HG02943 (cell line): ENCODE results near the gene ZBTB24.
"Not testable (repeated sequence)": the region's sequence is repeated elsewhere in the genome, so short reads cannot be mapped to it uniquely, and the experiment has no call there.

ENCODE experiments used
- ATAC-seq: cut with Tn5 transposase; IDR thresholded peaks from one replicate; pipeline ENCODE4 v1.9.1; 2021; ENCODE audit warnings: mild to moderate bottlenecking, low read depth, moderate library complexity; ENCODE audit not compliant: unreplicated experiment

The ZBTB24 gene

DNA sequence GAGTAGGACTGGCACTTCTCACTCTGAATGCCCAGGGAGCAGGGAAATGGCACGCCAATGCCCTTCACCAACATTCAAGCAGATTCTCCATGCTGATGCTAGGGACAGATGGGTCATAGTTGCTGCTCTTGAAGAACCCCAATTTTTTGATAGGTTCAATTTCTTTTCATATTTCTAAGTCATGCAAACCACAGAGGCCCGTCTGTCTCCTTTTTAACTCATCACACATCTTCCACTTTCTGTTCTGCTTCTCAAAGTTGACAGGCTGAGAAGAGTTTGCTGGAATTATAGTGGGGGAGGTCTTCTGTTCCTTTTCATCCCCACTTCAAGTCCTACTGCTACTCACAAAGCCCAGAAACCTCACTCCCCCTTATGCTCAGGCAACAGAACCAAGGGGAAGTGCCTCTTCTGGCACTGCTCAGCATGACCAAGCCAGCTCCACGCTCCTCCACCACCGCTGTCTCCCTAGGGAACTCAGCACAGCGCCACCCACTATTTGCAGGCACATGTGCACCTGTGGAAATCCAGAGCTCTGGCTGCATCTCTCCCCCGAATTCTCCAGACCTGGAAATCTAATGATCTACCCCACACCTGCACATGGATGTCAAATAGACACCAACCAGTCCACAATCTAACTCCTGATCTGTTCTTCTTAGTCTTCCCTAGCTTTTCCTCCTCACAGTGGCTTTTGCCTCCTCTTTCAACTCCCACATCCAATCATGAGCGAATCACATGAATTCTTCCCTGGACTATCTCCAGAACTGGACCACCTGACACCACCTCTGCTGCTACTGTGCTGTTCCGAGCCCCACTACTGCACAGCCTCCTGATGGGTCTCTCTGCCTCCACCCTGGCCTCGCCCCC is 10.7 kb downstream of the ZBTB24 start:
- no peak for ATAC-seq

DNA sequence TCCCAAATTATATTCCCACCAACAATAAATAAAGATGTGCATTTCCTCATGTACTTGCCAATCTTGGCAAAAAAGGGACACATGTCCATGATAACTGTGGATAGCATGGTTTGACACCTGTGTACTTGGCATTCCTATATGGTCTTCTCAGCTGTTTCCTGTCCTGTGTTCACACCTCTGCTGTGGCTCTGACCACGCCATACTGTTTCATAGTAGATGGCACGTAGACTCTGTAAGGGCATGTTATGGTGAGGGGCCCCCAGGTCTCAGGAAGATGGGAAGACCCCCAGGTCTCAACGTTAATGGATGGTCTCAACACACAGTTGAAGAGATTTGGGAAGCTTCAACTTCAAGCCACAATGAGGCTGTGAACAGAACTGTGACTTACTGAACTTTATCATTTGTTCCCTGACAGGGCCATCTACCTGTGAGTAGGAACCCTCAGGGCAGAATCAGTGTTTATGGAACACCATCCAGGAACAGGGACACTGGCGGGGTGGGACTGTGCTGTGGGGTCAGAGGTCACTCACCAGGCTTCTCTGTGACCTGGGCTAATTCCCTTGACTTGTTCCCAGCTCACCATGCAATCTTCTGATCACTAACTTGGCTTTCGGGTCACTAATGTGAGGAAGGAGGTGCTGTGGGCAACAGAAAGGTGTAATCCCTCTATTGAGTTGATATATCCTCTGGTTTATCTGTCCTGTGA is 11.8 kb downstream of the ZBTB24 start:
- no peak for ATAC-seq

DNA sequence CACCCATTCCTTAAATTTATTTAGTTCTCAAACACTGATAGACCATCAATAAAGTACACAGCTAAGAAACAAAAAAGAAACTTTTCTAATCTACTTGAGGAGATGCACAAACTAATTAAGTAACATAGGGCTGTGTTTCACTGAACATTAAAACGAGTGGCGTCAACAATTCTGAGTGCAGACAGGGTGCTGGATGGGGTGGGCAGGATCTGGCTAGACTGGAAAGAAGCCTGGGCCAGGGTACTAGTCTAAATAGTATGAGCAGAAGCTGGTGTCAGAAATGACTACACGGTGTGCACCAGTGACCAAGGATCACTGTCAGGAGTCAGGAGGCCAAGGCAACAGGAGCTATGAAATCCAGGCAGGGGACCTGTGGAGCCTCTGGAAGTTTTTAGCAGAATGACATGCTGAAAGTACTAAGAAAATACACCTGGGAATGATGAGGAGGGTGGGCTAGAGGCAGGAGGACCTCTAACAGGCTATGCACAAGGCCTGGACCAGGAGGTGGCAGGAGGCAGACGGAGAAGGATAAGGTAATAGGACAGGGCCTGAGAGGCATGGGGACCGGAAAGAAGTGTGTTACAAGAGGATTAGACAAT is 13.3 kb downstream of the ZBTB24 start:
- ATAC-seq, result no peak

DNA sequence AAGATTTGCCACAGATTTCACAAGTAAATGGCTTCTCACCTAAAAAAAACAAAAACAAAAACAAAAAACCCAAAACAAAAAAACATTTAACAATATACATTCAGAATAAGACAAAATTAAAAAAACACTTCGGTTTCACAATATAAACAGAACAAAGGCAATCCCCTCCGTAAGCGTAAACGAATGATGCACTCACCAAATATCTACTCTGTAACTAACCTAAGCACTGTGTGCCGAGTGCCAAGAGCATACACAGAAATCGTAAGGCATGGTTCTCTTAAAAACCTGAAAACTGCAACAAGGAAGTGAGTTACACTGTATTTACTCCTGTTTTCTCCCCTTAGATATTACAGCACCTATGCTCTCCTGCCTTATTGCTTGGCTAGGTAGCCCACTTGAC is 15.3 kb downstream of the ZBTB24 start:
- no peak for ATAC-seq

DNA sequence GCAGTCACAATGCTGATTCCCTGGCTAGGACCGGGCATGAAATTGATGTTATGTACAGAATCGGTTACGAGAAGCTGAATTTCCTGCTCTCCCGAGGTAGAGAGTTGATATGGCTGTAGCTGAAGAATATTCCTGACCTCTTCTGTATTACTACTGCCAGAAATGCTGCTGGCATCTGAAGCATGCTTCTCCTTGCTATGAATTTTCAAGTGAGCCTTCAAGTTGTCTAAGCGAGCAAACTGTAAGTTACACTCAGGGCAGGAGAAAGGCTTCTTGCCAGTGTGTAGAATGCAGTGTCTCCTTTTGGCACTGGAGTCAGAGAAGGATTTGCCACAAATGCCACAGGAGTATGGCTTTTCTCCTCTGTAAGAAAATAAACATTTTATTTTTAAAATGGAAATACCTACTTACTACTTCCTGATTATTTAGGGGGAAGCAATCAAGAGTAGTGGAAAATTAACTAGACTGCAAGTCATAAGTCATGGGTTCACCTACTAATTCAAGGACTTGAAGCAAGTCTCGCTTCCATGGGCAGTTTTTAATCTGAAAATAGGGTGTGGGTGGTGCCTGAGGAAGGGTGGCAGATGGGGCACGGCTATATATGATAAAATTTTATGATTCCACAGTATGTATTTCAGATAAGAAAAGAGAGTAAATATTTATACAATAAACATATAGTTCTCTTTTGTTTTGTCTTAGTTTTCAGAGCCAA is 16.7 kb downstream of the ZBTB24 start:
- no peak for ATAC-seq

DNA sequence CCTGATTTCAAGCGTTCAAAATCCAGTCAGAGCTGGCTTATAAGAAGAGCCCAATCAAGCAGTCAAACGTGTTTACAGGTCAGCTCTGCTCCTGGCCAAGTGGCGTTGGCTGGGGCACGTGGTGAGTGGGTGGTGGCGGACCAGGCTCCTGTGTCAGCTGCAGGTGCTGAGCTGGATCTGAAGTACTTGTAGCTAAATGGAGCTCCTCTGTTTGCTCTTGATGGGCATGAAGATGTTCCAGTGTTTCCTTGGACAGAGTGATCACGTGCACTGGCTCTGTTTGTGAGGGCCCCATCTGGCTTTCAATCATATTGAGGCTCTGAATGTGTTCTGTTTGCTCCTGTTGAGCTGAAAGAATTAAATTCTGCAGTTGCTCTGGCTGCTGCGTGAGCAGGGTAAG is 17.2 kb downstream of the ZBTB24 start:
- ATAC-seq, result no peak

DNA sequence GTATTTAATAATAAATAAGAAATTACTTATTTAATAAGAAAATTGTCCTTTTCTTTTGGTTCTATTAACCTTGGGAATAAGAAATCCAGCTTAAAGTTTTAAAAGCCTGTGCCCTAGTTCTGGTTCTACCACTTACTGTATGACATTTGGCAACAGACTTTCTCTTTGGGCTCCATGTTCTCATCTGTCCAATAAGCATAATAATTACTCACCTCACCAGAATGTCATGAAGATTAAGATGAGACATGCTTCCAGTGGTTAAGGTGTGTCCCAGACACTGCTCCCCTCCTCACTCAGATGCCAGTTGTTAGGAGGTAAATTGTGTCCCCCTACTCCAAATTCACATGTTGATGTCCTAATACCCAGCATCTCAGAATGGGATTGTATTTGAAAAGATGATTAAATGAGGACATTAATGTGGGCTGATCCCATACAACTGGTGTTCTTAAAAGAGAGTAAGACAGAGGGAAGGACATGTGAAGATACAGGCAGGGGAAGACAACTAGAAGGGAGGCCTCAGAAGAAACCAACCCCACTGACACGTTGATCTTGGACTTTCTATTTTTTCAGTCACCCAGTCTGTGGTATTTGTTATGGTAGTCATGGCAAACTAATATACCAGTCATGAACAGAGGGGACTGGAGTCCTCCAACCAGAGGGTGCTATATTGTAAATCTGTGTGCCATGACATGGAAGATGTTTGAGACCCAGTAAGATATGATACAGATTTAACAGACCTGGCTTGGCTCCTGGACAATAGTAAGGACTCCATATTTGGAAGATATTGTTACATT is 21.1 kb downstream of the ZBTB24 start:
- no peak for ATAC-seq

DNA sequence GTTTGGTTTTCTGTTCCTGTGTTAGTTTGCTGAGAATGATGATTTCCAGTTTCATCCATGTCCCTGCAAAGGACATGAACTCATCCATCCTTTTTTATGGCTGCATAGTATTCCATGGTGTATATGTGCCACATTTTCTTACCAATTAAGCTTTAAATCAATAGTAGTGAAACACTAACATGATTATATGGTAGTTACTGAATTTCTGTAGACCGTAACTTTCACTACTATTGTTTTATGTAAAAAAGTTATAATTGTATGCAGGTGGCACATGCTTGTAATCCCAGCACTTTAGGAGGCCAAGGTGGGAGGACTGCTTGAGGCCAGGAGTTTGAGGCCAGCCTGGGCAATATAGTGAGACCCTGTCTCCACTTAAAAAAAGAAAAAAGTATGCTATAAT is 21.8 kb downstream of the ZBTB24 start:
- ATAC-seq, result not testable (repeated sequence)

DNA sequence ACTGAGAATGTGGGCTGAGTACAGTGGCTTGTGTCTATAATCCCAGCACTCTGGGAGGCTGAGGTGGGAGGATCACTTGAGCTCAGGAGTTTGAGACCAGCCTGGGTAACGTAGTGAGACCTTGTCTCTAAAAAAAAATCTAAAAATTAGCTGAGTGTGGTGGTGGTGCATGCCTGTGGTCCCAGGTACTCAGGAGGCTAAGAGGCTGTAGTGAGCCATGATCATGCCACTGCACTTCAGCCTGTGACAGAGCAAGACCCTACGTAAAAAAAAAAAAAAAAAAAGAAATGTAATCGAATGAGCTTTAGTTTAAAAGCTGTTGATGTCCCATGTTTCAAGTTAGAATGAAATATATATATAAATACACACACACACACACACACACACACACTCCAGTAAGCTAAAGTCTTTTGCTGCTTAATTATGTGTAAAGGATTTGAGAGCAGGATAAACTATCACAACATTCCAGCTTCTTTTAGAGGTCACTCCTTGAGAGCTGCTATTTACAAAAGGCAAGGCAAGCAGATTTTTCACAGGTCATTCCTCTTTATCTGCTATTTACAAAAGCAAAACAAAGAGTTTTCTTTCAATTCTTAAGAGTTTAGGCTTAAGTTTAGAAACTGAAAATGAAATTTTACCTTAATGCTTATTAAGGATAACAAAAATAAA is 22.7 kb downstream of the ZBTB24 start:
- ATAC-seq, result no peak

DNA sequence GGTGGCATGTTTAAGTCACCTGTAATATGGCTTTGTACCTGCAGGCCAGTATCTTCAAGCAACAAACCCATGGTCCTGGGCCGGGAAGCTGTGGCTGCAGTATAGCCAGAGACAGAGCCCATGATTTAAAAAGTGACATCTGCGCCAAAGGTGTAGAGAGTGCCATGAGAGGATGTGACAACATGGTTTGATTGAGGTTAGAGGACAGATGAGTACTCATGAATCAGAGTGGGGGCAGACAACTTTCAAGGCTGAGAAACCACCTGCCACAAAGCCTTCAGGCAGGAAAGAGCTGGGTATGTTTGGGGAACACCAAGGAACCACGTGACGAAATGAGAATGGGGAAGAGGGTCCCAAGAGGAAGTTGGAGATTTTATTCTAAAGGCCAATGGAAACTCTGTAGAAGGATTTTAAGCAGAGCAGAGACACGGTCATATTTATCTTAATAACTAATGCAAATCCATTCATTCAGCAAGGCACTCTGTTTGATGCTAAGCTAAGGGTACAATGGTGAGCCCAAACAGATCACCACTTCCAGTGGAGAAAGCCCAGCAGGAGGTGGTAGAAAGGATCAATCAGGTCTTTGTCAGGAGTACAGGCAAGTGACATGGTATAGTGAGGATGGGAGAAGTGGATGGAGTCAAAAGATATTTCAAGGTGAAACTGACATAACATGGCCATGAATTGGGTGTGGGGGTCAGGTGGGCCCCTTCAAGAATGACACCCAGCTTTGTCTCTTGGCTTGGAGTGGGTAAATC is 24.1 kb downstream of the ZBTB24 start:
- ATAC-seq, result no peak

DNA sequence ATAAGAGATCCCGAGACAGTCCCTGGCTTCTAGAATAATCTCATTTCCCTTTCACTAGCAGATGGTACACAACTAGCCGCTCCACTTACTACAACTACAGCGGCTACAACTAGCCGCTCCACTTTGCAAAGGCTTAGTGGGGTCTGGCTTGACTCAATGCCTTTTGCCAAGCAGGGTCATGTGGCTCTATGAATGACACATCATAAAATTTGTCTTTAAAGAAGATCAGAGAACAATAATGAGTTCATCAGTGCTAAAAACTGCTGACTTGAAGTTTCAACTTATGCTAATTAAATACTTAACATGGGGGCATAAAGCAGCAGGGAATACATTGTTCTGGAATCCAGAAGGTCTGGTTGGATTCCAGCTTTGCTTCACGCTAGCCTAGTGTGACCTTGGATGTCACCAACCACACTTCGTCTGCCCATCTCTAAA is 25.4 kb downstream of the ZBTB24 start:
- ATAC-seq, result no peak

DNA sequence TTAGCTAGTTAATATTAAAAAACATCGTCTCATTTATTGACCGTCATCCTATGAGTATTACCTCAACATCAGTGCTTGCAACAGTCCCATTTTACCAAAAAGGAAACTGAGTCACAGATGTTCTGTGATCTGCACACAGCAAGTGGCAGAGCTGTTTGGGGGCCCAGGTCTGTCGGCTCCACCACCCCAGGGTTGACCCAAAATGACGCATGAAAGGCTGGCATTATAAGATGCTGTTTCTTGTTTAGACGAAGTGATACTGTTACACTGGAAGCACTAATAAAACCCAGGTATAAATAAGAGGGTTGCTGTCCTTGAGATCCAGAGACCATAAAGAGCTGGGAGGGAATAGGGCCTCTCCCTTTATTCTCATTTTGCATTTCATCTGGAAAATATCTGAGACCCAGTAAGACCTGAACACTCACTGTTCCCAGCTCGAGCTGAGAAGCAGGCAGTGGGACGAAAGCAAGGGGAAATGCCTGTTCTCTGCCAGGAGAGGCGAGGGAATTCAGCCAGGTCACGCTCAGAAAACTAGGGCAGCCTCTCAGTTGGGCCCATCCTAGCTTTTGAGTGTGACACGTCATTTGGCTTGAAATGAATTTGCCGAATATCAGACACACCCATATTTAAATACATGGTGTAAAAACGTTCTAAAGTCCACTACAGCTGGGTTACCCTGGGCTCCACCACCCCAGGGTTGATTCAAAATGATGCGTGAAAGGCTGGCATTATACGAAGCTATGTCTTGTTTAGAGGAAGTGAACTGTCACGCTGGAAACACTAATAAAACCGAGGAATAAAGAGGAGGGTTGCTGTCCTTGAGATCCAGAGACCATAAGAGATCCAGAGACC is 26.1 kb downstream of the ZBTB24 start:
- no peak for ATAC-seq

DNA sequence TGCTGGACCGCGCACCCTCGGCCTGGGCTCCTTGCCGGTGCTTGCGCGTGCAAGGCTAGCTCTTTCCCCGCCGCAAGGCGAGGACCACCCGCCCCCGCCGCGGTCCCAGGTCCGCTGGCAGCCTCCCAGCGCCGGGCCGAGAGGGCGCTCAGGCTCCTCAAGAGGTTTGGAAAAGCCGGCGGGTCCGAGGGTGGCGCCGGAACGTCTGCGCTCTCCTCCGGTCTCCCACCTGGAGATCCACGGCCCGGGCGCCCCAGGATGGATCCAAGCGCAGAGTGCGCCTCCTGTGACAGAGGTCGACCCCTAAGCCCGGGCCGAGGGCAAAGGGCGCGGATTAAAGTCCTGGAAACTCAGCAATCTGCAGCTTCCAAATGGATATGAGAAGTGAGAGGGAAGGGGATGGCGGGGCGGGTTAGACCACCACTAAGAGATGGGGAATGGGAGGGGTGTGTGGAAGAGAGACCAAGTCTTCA is 26.9 kb downstream of the ZBTB24 start:
- ATAC-seq, result no peak

DNA sequence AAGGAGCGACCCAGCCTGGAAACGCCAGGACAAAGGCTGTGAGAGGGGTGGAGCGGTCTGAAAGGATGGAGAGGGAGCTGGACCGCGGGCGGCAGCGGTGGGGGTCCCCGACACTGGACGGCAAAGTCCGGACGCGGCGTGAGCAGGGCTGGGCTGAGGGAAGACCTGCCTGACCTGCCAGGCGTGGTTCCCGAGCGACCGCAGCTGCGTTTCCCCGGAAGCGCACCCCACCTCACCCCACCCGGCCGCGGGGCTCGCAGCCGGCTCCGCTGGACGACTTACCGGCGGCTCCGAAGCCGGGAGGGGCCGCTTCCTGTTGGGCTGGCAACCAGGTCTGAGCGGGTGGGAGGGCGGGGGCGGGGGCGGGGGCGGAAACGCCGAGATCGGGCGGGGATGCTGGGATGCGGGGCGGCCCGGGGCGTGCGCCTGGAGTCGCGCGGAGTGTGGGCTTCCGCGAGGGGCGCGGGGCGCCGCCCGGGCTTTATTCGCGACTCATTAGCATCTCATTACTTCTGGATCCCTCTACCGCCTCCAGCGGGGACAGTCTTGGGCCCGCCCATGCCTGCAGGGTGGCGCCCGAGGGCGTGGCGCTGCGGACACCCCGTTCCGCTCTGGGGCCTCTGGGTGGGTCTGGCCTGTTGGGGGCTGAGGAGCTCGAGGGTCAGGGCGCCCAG is 27.4 kb downstream of the ZBTB24 start, which contains the start of gene MICAL1:
Gene MICAL1 (minus strand): TSS at position 336 of the 674 bp plus-strand sequence. CDS start 1,576 bp downstream, outside the sequence.
- peak; percentile 54 for ATAC-seq

DNA sequence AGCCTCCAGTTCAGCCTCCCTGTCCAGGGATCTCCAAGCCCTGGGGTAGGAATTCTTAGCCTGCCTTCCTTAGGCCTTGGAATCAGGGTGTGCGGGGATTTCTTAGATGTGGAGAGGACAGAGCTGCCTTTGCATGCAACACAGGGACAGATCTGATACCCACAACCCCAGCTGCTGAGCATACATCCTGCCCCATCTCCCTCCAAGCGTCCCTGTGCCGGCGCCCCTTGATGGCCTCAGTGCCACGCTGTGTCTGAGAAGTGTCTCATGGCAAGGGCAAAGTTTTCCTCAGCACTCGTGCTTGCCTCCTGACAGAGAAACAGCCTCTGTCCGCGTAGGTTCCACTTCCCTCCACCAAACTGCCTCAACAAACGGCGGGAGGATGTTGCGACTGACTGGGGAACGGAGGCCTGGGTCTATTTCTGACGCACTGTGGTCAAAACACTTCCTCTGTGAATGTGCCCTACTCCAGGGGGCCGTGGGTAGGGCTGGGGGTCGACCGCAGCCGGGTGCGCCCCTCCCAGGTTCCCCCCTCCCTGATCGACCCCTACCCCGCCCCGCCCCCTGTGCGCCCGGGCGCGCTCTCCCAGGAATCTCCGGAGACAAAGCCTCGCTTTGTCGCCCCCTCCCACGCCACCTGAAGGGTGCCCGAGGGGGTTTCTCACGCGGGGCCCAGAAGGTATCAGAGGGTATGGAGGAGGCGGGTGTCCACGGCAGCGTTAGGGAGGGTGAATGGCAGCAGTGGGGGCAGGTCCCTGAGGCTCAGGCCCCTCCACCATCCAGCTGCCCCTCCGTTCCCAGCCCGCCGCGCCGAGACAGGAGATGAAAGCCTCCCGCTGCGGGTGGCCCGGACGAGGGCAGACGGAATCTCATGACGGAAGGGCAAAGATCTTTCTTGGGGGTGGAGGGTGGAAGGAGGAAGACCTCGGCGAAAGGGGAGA is 28.3 kb downstream of the ZBTB24 start:
- peak; percentile 30 for ATAC-seq
